GM19239 (cell line): ENCODE data around the gene OR10G4.
"Not testable (repeated sequence)": the region's sequence is repeated elsewhere in the genome, so short reads cannot be mapped to it uniquely, and the experiment has no call there.

Source experiments
- DNase-seq: peaks from one replicate; pipeline ENCODE4 v3.0.0; 2011; ENCODE audit warnings: low spot score; ENCODE audit not compliant: insufficient read length
- FAIRE-seq: peaks from 2 replicates; lab custom pipeline; 2011; peaks lifted over from hg19 to GRCh38; lab: Jason Lieb, UNC

Gene OR10G4

GRCh38 chr11:124012697-124013096 lies at the start of gene OR10G4:
Gene OR10G4, plus strand, starts transcription at chr11:124012997. Its CDS starts 2,578 bp downstream, at chr11:124015575.
- FAIRE-seq (no peak), DNase-seq (no peak)

- DNase-seq (no peak), FAIRE-seq (no peak)
Measured at GRCh38 chr11:123973816-123974215, 39.0 kb upstream of the OR10G4 start.

- FAIRE-seq = no peak
- no peak for DNase-seq
Measured at GRCh38 chr11:123976770-123977560, 35.8 kb upstream of the OR10G4 start.

GRCh38 chr11:123977731-123978347 lies 35.0 kb upstream of the OR10G4 start, which contains the start of gene OR10S1:
Gene OR10S1, minus strand, starts transcription at chr11:123977781. Its CDS starts 117 bp downstream, at chr11:123977664.
- DNase-seq = no peak

GRCh38 chr11:123979311-123979710 lies 33.5 kb upstream of the OR10G4 start:
- DNase-seq (no peak), FAIRE-seq (no peak)

More at GRCh38 chr11:123977731-123978347, 35.0 kb upstream of the OR10G4 start, which contains the start of gene OR10S1:
- no peak for FAIRE-seq

- FAIRE-seq (no peak), DNase-seq (no peak)
Measured at GRCh38 chr11:123995119-123995518, 17.7 kb upstream of the OR10G4 start, which contains the start of gene OR10G6. Gene OR10G6, minus strand, starts transcription at chr11:123995161. Its CDS starts 0 bp downstream, at chr11:123995161.

GRCh38 chr11:124015837-124016236 lies 3.0 kb downstream of the OR10G4 start:
- DNase-seq, FAIRE-seq: not testable (repeated sequence)

GRCh38 chr11:124026498-124026897 lies 13.7 kb downstream of the OR10G4 start, which contains the start of gene OR10G8:
Gene OR10G8, plus strand, starts transcription at chr11:124026798. Its CDS starts 2,825 bp downstream, at chr11:124029623.
- FAIRE-seq = no peak
- DNase-seq = no peak

- DNase-seq (no peak), FAIRE-seq (no peak)
Measured at GRCh38 chr11:124036666-124037065, 23.9 kb downstream of the OR10G4 start.

GRCh38 chr11:124039557-124039956 lies 26.8 kb downstream of the OR10G4 start:
- no peak for DNase-seq
- no peak for FAIRE-seq

GRCh38 chr11:124041254-124041653 lies 28.5 kb downstream of the OR10G4 start, which contains the start of gene OR10G7:
Gene OR10G7, minus strand, starts transcription at chr11:124041325. Its CDS starts 2,324 bp downstream, at chr11:124039001.
- DNase-seq (no peak), FAIRE-seq (no peak)

- FAIRE-seq = no peak
- no peak for DNase-seq
Measured at GRCh38 chr11:124043420-124043819, 30.6 kb downstream of the OR10G4 start.

GRCh38 chr11:124050748-124051147 lies 38.0 kb downstream of the OR10G4 start:
- FAIRE-seq (no peak), DNase-seq (no peak)

- no peak for DNase-seq
- no peak for FAIRE-seq
Measured at GRCh38 chr11:124052966-124053365, 40.2 kb downstream of the OR10G4 start.
